ENCODE data around the gene SCN11A. TPM values are rescaled to one million over a fixed set of nuclear protein-coding genes. Genes with fewer than 3 reads are reported as not detected.
A peak's percentile ranks its signal among the peaks of the same experiment; 100 is the strongest.

Gene SCN11A
- total and polyA plus RNA-seq, 9 of the 15 experiments (the other 6 are each of a cell fraction or from before 2014, with no cell fraction given), result 0.01 to 0.05 (median 0.04) TPM; not detected in 6

- TF ChIP-seq CREB5 (CRISPR knock-in tag; IDR thresholded peaks at IDR 0.05) (no peak), PCBP1 (IDR thresholded peaks at IDR 0.05; ENCODE audit: low read depth, low read length, poor library complexity, severe bottlenecking) (no peak), STAT5A (IDR thresholded peaks at IDR 0.05; ENCODE audit: borderline replicate concordance, low read length) (no peak), ZNF398 (CRISPR knock-in tag; IDR thresholded peaks at IDR 0.05) (no peak), TCF7 (IDR thresholded peaks at IDR 0.05; ENCODE audit: borderline replicate concordance) (no peak), LCOR (CRISPR knock-in tag; IDR thresholded peaks at IDR 0.05) (no peak), MAZ (CRISPR knock-in tag; conservative IDR thresholded peaks at IDR 0.05 in 1 of 2, IDR thresholded peaks at IDR 0.05 in 1 of 2) (peak in 1 of 2 experiments; percentile 38; a peak in 1 of 4 replicates), YY1 (IDR thresholded peaks at IDR 0.05; ENCODE audit: borderline replicate concordance in 1 of 3, control insufficient read depth in 1 of 3, extremely low read depth in 1 of 3, insufficient read depth in 3 of 3, insufficient read length in 1 of 3, insufficient replicate concordance in 2 of 3, low read depth in 1 of 3, low read length in 2 of 3) (no peak), FUS (optimal IDR thresholded peaks at IDR 0.05; ENCODE audit: low read depth, low read length) (no peak), NR2C2 (CRISPR knock-in tag; IDR thresholded peaks at IDR 0.05) (no peak), NR2C2 (tag; IDR thresholded peaks at IDR 0.05) (peak; percentile 48; the same call in 1 of the 2 replicates), FOXM1 (IDR thresholded peaks at IDR 0.05; ENCODE audit: low read depth) (0 out of 2 replicates have a peak, but pooled peaks have one; percentile 13), FOXM1 (CRISPR knock-in tag; IDR thresholded peaks at IDR 0.05; ENCODE audit: low read depth) (no peak), REST (IDR thresholded peaks at IDR 0.05; ENCODE audit: borderline replicate concordance) (peak; percentile 33; the same call in 1 of the 2 replicates), REST (CRISPR knock-in tag; IDR thresholded peaks at IDR 0.05; ENCODE audit: low read depth) (no peak)
These were observed 49.4 kb upstream of the SCN11A start (continued) for GRCh38 chr3:39101022-39101689.
